SK-N-SH (cell line): ENCODE measurements around the gene TSSK6.

Experiments used
- CTCF ChIP-seq: fragments of 200-600 bp; sonication (generic); IDR thresholded peaks from 2 replicates; pipeline ENCODE4 v1.6.1; 2017; ENCODE audit warnings: antibody characterized with exemption, mild to moderate bottlenecking, moderate library complexity
- EZH2phosphoT487 ChIP-seq: fragments of 200-600 bp; sonication (generic); IDR thresholded peaks from 2 replicates; pipeline ENCODE4 v1.6.1; 2017; ENCODE audit warnings: low read depth, mixed run types, mild to moderate bottlenecking, antibody characterized with exemption, moderate library complexity, borderline replicate concordance
- FOXM1 ChIP-seq: IDR thresholded peaks from 2 replicates; pipeline ENCODE4 v1.4.0; 2012; ENCODE audit warnings: low read depth, mild to moderate bottlenecking
- MEF2A ChIP-seq: IDR thresholded peaks from 2 replicates; pipeline ENCODE4 v1.4.0; 2012; ENCODE audit warnings: low read depth, borderline replicate concordance
- POLR2AphosphoS5 ChIP-seq: IDR thresholded peaks from 2 replicates; pipeline ENCODE4 v1.6.1; 2012; ENCODE audit warnings: low read depth, low read length
- RAD21 ChIP-seq: IDR thresholded peaks from 2 replicates; pipeline ENCODE4 v1.6.1; 2012; ENCODE audit warnings: mild to moderate bottlenecking, low read length
- SIN3A ChIP-seq: IDR thresholded peaks from 2 replicates; pipeline ENCODE4 v1.6.1; 2012; ENCODE audit warnings: low read depth, mild to moderate bottlenecking, low read length, moderate library complexity, borderline replicate concordance
- TAF1 ChIP-seq: IDR thresholded peaks from 2 replicates; pipeline ENCODE4 v1.6.1; 2012; ENCODE audit warnings: low read depth, mild to moderate bottlenecking, low read length, moderate library complexity, borderline replicate concordance
- TEAD4 ChIP-seq: IDR thresholded peaks from 2 replicates; pipeline ENCODE4 v1.4.0; 2012; ENCODE audit warnings: mild to moderate bottlenecking, borderline replicate concordance; ENCODE audit not compliant: insufficient read depth
- YY1 ChIP-seq: IDR thresholded peaks from 2 replicates; pipeline ENCODE4 v1.4.0; 2012; ENCODE audit warnings: low read depth, mild to moderate bottlenecking
- ZBTB33 ChIP-seq: IDR thresholded peaks from 2 replicates; pipeline ENCODE4 v1.4.0; 2012; ENCODE audit warnings: low read depth, borderline replicate concordance

GRCh38 chr19:19475015-19475765, 40.2 kb downstream of the TSSK6 start:
- TF ChIP-seq TEAD4 (no peak), CTCF (no peak), YY1 (no peak), ZBTB33 (no peak), FOXM1 (no peak), TAF1 (no peak), MEF2A (no peak), POLR2AphosphoS5 (no peak), SIN3A (no peak), EZH2phosphoT487 (no peak), RAD21 (no peak)
